Measurements from ENCODE around the gene FANCG. TPM values are rescaled to one million over a fixed set of nuclear protein-coding genes. Genes with fewer than 3 reads are reported as not detected.

FANCG gene
- total RNA-seq, 1 experiment from 2014 or later, result 73.8 TPM

- H3K4me1 ChIP-seq (ENCODE audit: control insufficient read depth, insufficient read depth, low read length), result peaks cover 14% of the 10 kb centered on the region
- no peaks in the 10 kb centered on the region for H3K27me3 ChIP-seq (ENCODE audit: control insufficient read depth, insufficient read depth, low read length)
- no peak for ATAC-seq
- no peak for TF ChIP-seq TCF7L2 (IDR thresholded peaks at IDR 0.05; ENCODE audit: low read depth, low read length)
- no peak for TF ChIP-seq POLR2AphosphoS5 (IDR thresholded peaks at IDR 0.05; ENCODE audit: low read depth, low read length)
- TF ChIP-seq, protein P1, sequence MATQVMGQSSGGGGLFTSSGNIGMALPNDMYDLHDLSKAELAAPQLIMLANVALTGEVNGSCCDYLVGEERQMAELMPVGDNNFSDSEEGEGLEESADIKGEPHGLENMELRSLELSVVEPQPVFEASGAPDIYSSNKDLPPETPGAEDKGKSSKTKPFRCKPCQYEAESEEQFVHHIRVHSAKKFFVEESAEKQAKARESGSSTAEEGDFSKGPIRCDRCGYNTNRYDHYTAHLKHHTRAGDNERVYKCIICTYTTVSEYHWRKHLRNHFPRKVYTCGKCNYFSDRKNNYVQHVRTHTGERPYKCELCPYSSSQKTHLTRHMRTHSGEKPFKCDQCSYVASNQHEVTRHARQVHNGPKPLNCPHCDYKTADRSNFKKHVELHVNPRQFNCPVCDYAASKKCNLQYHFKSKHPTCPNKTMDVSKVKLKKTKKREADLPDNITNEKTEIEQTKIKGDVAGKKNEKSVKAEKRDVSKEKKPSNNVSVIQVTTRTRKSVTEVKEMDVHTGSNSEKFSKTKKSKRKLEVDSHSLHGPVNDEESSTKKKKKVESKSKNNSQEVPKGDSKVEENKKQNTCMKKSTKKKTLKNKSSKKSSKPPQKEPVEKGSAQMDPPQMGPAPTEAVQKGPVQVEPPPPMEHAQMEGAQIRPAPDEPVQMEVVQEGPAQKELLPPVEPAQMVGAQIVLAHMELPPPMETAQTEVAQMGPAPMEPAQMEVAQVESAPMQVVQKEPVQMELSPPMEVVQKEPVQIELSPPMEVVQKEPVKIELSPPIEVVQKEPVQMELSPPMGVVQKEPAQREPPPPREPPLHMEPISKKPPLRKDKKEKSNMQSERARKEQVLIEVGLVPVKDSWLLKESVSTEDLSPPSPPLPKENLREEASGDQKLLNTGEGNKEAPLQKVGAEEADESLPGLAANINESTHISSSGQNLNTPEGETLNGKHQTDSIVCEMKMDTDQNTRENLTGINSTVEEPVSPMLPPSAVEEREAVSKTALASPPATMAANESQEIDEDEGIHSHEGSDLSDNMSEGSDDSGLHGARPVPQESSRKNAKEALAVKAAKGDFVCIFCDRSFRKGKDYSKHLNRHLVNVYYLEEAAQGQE (IDR thresholded peaks at IDR 0.05; ENCODE audit: insufficient read depth in 1 of 2, low read depth in 2 of 2, low read length in 1 of 2), result no peak
- TF ChIP-seq, protein P2, sequence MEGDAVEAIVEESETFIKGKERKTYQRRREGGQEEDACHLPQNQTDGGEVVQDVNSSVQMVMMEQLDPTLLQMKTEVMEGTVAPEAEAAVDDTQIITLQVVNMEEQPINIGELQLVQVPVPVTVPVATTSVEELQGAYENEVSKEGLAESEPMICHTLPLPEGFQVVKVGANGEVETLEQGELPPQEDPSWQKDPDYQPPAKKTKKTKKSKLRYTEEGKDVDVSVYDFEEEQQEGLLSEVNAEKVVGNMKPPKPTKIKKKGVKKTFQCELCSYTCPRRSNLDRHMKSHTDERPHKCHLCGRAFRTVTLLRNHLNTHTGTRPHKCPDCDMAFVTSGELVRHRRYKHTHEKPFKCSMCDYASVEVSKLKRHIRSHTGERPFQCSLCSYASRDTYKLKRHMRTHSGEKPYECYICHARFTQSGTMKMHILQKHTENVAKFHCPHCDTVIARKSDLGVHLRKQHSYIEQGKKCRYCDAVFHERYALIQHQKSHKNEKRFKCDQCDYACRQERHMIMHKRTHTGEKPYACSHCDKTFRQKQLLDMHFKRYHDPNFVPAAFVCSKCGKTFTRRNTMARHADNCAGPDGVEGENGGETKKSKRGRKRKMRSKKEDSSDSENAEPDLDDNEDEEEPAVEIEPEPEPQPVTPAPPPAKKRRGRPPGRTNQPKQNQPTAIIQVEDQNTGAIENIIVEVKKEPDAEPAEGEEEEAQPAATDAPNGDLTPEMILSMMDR (IDR thresholded peaks at IDR 0.05), result no peak
- BruUV-seq (replicated peaks), result no TSS peak
- CTCF ChIA-PET, result no interaction called here
- POLR2A ChIA-PET, result no interaction called here
- intact Hi-C loops (cut with micrococcal nuclease; ENCODE audit: unreplicated experiment), result no loop called here
- no peak overlapping the region for H3K4me3 ChIP-seq (ENCODE audit: low read depth in 2 of 2, low read length in 2 of 2)
- H3K36me3 ChIP-seq (ENCODE audit: control insufficient read depth, insufficient read depth, low read length), result no peaks in the 10 kb centered on the region; the same call in 1 of the 2 replicates
- in situ Hi-C loops (cut with HindIII; ENCODE audit: low pct_unique_long_range_greater_than_20kb, low sequenced_read_pairs), result no loop called here
- DNase-seq (ENCODE audit: low read depth, low spot score), result no peak
- no peak overlapping the region for H3K27ac ChIP-seq (ENCODE audit: low read length)
- H3K9me3 ChIP-seq (ENCODE audit: control insufficient read depth, insufficient read depth, low read depth, low read length), result no peaks in the 10 kb centered on the region
These were observed 4.4 kb downstream of the FANCG start for GRCh38 chr9:35075358-35075757.

GRCh38 chr9:35074791-35075190 lies 5.0 kb downstream of the FANCG start:
- no peaks in the 10 kb centered on the region for H3K9me3 ChIP-seq (ENCODE audit: control insufficient read depth, insufficient read depth, low read depth, low read length)
- no peak for ATAC-seq
- no peak overlapping the region for H3K4me3 ChIP-seq (ENCODE audit: low read depth in 2 of 2, low read length in 2 of 2)
- in situ Hi-C loops (cut with HindIII; ENCODE audit: low pct_unique_long_range_greater_than_20kb, low sequenced_read_pairs), result no loop called here
- H3K27ac ChIP-seq (ENCODE audit: low read length), result no peak overlapping the region
- BruUV-seq (replicated peaks), result no TSS peak
- no peak for DNase-seq (ENCODE audit: low read depth, low spot score)
- TF ChIP-seq SIN3A (IDR thresholded peaks at IDR 0.05; ENCODE audit: borderline replicate concordance, insufficient read depth, low read depth, low read length) (no peak), TCF7L2 (IDR thresholded peaks at IDR 0.05; ENCODE audit: low read depth, low read length) (no peak), POLR2AphosphoS5 (IDR thresholded peaks at IDR 0.05; ENCODE audit: low read depth, low read length) (no peak)
- TF ChIP-seq, protein P1 (IDR thresholded peaks at IDR 0.05; ENCODE audit: insufficient read depth in 1 of 2, low read depth in 2 of 2, low read length in 1 of 2), result no peak
- TF ChIP-seq, protein P2 (IDR thresholded peaks at IDR 0.05), result no peak
- POLR2A ChIA-PET, result no interaction called here
- no peaks in the 10 kb centered on the region; the same call in none of the 2 replicates for H3K36me3 ChIP-seq (ENCODE audit: control insufficient read depth, insufficient read depth, low read length)
- no peaks in the 10 kb centered on the region for H3K27me3 ChIP-seq (ENCODE audit: control insufficient read depth, insufficient read depth, low read length)
- intact Hi-C loops (cut with micrococcal nuclease; ENCODE audit: unreplicated experiment), result no loop called here
- H3K4me1 ChIP-seq (ENCODE audit: control insufficient read depth, insufficient read depth, low read length), result peaks cover 19% of the 10 kb centered on the region
- CTCF ChIA-PET, result no interaction called here

Measured in Panc1 (cell line).